NOMO-1 (cell line): Measurements from ENCODE around the gene PRKX.
A peak's percentile ranks its signal among the peaks of the same experiment; 100 is the strongest.
"Not testable (repeated sequence)": the region's sequence is repeated elsewhere in the genome, so short reads cannot be mapped to it uniquely, and the experiment has no call there.

Experiments
- DNase-seq, 2 experiments: peaks; one replicate each; lab custom pipeline; 2025; ENCODE audit not compliant: unreplicated experiment in 2 of 2; lab: John Stamatoyannopoulos, UW

The PRKX gene

DNA sequence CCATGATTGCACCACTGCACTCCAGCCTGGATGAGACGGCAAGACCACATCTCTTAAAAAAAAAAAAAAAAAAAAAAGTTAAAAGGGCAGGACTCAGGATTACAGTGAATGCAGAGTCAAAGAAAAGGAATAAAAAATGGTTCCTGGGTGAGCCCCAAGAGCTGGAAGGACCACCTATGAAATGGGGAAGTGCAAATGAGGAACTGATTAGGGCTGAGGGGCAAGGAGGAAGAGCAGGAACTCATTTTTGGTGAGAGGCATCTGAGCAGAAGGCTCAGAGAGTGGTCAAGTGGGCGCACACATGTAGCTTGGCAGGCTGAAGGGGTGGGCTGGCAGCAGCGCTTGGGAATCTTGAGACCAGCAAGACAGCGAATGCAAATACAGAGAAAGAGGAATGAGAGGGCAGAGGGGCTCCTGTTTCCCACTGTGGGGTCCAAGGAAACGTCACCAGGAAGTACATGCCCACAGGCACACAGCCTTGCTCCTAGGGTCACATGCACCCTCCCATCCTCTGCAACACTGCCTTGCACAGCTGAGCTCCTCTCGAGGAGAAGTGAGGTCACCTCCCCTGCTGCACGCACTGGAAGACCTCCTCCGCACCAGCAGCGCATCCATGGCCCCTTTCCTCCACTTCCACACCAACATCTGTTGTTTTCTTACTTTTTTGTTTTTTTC is 49.7 kb downstream of the PRKX start:
- peak; percentile 85 for DNase-seq

DNA sequence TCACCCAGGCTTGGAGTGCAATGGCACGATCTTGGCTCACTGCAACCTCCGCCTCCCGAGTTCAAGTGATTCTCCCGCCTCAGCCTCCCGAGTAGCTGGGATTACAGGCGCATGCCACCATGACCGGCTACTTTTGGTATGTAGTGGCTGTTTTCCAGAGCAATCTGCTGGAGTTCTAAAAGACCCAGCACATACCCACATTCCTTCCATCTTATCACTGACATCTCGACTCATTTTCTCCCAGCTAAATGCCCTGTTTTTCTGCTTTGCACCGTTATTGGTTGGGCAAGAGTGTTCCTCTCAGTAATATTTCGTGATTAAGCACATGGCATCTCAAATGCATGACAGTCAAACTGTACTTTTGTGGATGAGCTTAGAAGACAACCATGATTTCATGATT is 53.7 kb downstream of the PRKX start:
- no peak for DNase-seq

- no peak for DNase-seq
These were observed 58.3 kb downstream of the PRKX start for GRCh38 chrX:3655181-3655580.

GRCh38 chrX:3653111-3653510 is 60.3 kb downstream of the PRKX start:
- no peak for DNase-seq

DNA sequence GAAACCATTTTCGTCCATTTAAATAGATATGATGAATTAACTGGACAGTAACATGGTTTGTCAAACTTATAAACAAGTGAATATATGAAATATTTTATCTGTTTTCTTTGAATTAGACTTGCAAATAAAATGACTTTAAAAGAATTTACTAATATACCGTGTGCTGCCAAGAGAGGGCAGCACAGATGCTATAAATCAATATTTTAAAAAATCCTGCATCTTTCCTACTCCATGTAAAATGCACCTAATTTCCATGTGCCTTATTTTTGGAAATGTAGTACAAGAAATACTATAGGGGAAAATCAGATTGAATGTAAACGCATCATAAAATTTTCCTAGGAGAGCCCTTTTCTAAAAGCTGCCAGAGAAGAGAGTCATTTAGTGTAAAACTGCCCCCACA is 62.2 kb downstream of the PRKX start:
- DNase-seq, result peak; percentile 14 to 17

DNA sequence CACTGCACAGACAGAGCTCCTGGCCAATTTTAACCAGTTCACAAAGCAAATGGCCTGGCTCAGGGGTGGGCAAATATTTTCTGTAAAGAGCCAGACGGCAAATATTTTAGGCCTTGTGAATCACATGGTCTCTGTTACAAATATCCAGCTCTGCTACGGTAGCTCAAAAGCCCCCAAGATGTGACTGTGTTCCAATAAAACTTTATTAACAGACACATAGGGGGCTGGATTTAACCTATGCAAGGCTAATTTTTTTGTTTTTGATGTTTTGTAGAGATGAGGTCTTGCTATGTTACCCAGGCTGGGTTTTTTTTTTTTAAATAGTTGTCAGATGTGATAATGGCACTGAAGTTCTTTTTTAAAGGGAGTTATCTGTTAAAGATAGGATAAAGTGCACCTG is 65.4 kb downstream of the PRKX start:
- no peak for DNase-seq

- not testable (repeated sequence) for DNase-seq
These were observed 73.4 kb downstream of the PRKX start for GRCh38 chrX:3639858-3640631.

GRCh38 chrX:3639236-3639635 is 74.2 kb downstream of the PRKX start:
- DNase-seq, result no peak

- DNase-seq, result peak in 1 of 2 experiments; percentile 24
These were observed 75.1 kb downstream of the PRKX start for GRCh38 chrX:3638280-3638873.

DNA sequence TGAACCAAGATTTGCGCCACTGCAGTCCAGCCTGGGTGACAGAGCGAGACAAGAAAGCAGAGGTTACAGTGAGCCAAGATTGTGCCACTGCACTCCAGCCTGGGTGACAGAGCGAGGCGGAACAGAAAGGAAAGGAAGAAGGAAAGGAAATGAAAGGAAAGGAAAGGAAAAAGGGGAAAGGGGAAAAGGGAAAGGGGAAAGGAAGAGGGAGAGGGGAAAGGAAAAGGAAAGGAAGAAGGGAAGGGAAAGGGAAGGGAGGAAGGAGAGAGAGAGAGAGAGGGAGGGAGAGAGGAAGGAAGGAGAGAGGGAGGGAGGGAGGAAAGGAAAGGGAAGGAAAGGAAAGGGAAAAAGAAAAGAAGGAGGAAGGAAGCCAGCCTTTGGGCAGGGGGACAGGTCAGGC is 76.6 kb downstream of the PRKX start:
- DNase-seq, result no peak

- DNase-seq, result no peak
These were observed 82.3 kb downstream of the PRKX start for GRCh38 chrX:3631196-3631595.

- peak in 1 of 2 experiments; percentile 7 for DNase-seq
These were observed 85.9 kb downstream of the PRKX start for GRCh38 chrX:3627594-3627993.

DNA sequence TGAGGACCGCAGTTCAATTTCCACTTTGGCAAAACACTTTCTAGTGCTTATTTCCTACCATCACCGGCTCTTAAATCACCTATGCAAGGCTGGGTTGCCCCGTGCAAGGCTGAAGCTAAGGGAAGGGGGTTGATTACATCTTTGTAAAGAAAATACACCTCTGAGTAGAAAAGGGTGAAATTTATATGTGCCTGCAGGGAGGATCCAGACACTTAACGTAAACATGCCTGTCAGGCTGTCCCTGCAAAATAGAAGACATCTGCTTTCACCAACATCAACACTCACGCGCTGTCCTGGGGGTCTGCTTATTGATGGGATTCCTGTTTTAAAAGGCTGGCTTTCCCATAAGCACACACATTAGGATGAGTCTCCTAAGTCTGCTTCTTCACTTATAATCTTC is 92.0 kb downstream of the PRKX start:
- no peak for DNase-seq

GRCh38 chrX:3611744-3612143 is 101.7 kb downstream of the PRKX start:
- not testable (repeated sequence) for DNase-seq

- DNase-seq, result no peak
These were observed 103.6 kb downstream of the PRKX start for GRCh38 chrX:3609810-3610209.

DNA sequence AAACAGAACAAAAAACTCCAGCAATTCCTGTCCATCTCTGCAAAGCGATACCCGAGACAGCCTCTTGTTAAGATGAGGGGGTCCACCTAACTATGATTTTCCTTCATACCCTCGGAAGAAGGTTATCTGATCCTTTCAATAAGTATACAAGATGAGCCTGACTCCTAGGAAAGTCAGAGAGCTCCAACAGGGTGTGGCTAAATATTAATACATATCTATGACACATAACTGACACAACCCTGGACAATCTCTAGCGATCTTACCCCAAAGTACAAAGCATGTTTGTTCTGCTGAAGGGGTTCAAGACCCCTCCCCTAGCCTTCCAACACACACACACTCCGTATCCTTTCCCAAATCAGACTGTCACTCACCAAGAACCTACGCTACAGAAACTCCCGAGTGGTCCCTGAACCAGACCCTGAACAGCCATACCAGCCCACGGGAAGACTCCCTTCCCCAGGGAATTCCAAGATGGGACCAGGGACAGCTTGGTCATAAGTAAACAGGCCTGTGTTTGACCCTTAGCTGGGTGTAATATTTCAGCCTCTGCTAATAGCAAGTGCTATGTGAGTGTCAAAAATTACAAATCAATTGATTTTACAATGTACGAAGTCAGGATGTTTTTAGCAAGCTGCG is 110.3 kb downstream of the PRKX start:
- no peak for DNase-seq

GRCh38 chrX:3599802-3600430 is 113.5 kb downstream of the PRKX start:
- DNase-seq, result no peak

- no peak for DNase-seq
These were observed 114.7 kb downstream of the PRKX start for GRCh38 chrX:3598709-3599108.

DNA sequence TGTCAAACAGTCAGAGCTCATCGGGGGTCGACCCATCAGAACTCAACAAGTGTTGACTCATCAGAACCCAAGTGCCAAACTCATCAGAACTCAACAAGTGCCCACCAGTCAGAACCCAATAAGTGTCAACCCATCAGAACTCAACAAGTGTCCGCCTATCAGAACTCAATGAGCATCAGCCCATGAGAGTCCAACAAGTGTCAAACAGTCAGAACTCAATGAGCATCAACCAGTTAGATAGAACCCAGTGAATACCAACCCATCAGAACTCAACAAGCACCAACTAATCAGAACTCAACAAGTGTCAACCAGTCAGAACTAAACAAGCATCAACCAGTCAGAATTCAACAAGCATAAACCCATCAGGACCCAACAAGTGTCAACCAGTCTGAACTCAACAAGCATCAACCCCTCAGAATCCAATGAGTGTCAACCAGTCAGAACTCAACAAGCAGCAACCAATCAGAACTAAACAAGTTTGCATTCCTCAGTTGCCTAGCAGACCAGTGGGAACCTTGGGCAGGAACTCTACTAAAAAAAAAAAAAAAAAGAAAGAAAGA is 115.3 kb downstream of the PRKX start:
- no peak for DNase-seq

DNA sequence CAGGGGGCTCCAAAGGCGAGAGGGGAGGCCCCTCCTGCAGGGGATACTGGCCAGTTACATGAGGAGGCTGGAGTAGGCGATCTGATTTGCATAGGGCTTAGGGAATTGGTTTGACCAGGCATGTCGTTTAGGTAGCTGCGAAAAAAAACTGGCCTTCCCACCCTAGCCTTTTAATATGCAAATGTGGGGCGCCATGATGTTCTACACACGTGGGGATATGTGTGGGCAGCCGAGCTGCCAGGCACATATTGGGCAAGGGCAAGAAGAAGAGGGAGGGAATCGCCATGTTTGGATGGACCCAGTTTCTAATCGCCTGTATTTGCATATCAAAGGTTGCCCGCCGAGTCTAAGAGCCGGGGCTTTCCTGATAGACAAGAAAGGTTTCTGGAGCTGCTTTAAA is 121.3 kb downstream of the PRKX start:
- DNase-seq, result no peak

- DNase-seq, result peak; percentile 52 to 63
These were observed 124.0 kb downstream of the PRKX start for GRCh38 chrX:3589474-3589873.
